ENCODE measurements around the gene DIP2C. TPM values are rescaled to one million over a fixed set of nuclear protein-coding genes. Genes with fewer than 3 reads are reported as not detected.
A peak's percentile ranks its signal among the peaks of the same experiment; 100 is the strongest.
"Not testable (repeated sequence)": the region's sequence is repeated elsewhere in the genome, so short reads cannot be mapped to it uniquely, and the experiment has no call there.

The DIP2C gene
- total RNA-seq, 1 experiment from 2014 or later: 5.0 TPM

- Histone ChIP-seq H3K27me3 (no peaks in the 10 kb centered on the region), H3K4me3 (peak overlapping the region; percentile 85), H3K36me3 (no peaks in the 10 kb centered on the region), H3K9me3 (replicated peaks) (no peaks in the 10 kb centered on the region), H3K27ac (peak overlapping the region; percentile 18; the same call in 1 of the 2 replicates), H3K4me1 (peaks cover 5% of the 10 kb centered on the region; the same call in 1 of the 2 replicates)
- DNase-seq: peak; percentile 40
These were observed 952 bp downstream of the DIP2C start for GRCh38 chr10:688312-689120.

DNA sequence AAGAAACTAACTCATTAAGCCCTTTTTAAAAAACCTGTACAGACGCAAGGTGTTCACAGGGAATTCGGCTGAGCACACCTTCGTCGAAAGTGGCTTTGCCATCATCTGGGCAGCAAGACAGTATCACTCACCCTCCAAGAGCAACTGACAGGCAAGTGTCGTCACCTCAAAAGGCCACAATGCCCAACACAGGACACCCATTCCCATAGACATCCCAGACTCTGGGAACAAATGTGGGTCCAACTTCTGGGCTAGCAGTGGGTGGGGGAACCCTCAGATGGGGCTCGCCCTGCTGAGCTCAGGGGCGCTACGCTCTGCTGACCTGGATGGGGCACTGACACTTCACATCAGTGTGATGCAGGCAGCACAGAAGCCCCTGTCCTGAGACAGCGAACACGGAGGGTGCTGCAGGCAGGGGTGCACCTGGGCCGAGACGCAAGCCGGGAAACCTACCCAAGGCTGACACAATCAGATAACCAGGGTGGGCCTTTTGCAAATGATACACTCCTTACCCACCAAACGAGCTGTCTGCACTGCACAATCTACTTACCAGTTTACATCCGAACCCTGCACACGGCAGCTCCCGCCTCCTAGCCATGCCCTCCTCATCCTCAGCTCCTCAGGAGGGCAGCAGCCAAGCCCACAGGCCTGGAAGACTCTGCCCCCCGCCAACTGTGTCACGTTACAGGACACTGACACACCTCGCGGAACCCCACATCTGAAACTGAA is 1.7 kb downstream of the DIP2C start:
- no peak overlapping the region for H3K27ac ChIP-seq

DNA sequence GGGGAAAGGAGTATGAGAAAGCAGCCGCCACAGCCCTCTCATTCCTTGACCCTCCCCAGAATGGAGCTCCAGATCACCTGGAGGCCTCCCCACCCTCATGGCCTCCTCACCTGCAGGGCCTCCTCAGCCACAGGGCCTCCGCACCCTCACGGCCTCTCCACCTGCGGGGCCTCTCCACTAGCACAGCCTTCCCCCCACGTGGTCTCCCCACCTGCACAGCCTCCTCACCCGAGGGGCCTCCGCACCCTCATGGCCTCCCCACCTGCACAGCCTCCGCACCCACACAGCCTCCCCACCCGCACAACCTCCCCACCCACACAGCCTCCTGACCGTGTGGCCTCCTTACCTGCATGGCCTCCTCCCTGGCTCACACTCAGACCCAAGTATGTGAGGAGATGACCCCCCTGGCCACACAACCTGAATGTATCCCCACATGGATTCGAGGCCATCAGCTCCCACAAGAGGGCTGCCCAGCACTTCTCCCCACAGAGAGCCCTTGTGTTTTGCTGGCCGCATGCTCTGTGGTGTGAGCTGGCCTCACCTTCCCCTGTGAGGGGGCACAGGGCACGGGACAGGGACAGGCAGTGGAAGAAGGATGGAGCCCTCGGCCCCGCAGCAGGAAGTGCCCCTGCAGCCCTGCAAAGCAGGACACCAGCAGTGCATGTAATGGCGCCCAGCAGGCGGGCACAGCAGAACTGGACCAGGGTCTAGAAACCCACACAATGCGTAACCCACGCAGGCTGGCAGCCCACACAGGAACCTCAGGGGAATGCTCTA is 3.1 kb downstream of the DIP2C start:
- Histone ChIP-seq H3K36me3 (no peaks in the 10 kb centered on the region), H3K4me3 (no peak overlapping the region), H3K4me1 (no peaks in the 10 kb centered on the region), H3K27me3 (no peaks in the 10 kb centered on the region), H3K27ac (no peak overlapping the region), H3K9me3 (replicated peaks) (no peaks in the 10 kb centered on the region)
- DNase-seq: no peak

More for the DNA sequence above, 1.7 kb downstream of the DIP2C start:
- no peak for DNase-seq
- Histone ChIP-seq H3K9me3 (replicated peaks) (no peaks in the 10 kb centered on the region), H3K4me1 (peaks cover 1% of the 10 kb centered on the region; the same call in 1 of the 2 replicates), H3K36me3 (no peaks in the 10 kb centered on the region), H3K4me3 (no peak overlapping the region; the same call in 1 of the 2 replicates), H3K27me3 (no peaks in the 10 kb centered on the region)

DNA sequence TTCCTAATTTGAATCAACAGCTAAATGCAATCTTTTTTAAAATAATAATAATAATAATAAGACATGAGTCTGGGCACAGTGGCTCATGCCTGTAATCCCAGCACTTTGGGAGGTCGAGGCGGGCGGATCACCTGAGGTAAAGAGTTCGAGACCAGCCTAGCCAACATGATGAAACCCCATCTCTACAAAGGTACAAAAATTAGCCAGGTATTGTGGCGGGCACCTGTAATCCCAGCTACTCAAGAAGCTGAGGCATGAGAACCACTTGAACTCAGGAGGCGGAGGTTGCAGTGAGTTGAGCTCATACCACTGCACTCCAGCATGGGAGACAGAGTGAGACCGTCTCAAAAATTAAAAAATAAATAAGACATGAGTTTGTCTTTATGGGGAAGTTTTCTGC is 3.9 kb downstream of the DIP2C start:
- no peak overlapping the region for H3K4me3 ChIP-seq
- DNase-seq: no peak
- H3K9me3 ChIP-seq (replicated peaks): no peaks in the 10 kb centered on the region
- no peaks in the 10 kb centered on the region for H3K36me3 ChIP-seq
- H3K27me3 ChIP-seq: no peaks in the 10 kb centered on the region
- no peak overlapping the region for H3K27ac ChIP-seq
- no peaks in the 10 kb centered on the region for H3K4me1 ChIP-seq

GRCh38 chr10:683448-684071 is 5.9 kb downstream of the DIP2C start:
- H3K27me3 ChIP-seq: no peaks in the 10 kb centered on the region
- H3K4me3 ChIP-seq: no peak overlapping the region
- H3K27ac ChIP-seq: no peak overlapping the region
- DNase-seq: no peak
- H3K4me1 ChIP-seq: no peaks in the 10 kb centered on the region
- no peaks in the 10 kb centered on the region for H3K9me3 ChIP-seq (replicated peaks)
- H3K36me3 ChIP-seq: no peaks in the 10 kb centered on the region

- H3K9me3 ChIP-seq (replicated peaks): no peaks in the 10 kb centered on the region
- no peaks in the 10 kb centered on the region for H3K36me3 ChIP-seq
- H3K4me3 ChIP-seq: no peak overlapping the region
- no peak overlapping the region for H3K27ac ChIP-seq
- no peak for DNase-seq
- no peaks in the 10 kb centered on the region for H3K27me3 ChIP-seq
- H3K4me1 ChIP-seq: no peaks in the 10 kb centered on the region
These were observed 6.5 kb downstream of the DIP2C start for GRCh38 chr10:682931-683447.

DNA sequence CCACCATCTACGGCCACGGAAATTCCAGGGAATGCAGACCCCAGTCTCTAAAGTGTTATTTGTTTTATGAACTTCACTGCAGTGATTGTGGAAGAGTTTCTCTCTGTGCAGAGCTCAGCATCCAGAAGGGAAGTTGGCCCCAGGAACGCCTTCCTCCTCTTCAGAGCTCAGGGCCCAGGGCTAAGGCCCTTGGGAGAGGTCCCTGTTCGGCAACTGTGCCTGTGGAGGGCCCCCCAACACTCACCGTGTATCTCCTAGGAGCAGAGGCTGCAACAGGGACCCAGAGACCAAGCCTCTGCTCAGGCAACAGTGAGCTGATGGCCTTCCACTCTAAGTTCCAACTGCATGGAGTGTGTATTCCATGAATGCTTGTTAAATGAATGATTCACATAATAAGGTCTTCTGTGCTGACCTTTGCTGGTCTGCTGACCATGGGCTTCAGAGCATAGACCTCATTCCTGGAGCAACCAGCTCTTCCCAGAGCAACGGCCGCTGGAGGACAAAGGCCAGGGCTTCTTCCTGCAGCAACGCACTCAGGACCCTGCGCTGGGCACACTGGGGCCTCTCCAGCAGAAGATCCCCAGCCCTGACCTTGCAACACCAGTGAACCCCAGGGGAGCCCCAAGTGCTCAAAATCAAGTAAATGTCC is 7.7 kb downstream of the DIP2C start:
- no peak overlapping the region for H3K27ac ChIP-seq

DNA sequence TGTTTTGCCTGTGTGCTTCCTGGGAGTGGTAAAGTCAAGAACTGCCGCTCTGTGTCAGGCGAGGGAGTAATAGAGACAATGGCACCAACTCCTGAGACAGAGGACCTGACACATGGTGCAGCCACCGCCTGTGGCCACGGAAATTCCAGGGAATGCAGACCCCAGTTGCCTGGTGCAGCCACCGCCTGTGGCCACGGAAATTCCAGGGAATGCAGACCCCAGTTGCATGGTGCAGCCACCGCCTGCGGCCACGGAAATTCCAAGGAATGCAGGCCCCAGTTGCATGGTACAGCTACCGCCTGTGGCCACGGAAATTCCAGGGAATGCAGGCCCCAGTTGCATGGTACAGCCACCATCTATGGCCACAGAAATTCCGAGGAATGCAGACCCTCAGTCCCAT is 8.7 kb downstream of the DIP2C start:
- Histone ChIP-seq H3K4me3 (no peak overlapping the region), H3K27ac (no peak overlapping the region), H3K36me3 (no peaks in the 10 kb centered on the region), H3K4me1 (no peaks in the 10 kb centered on the region), H3K9me3 (replicated peaks) (no peaks in the 10 kb centered on the region), H3K27me3 (no peaks in the 10 kb centered on the region)
- no peak for DNase-seq

More for the DNA sequence above, 7.7 kb downstream of the DIP2C start:
- no peak for DNase-seq
- Histone ChIP-seq H3K4me3 (no peak overlapping the region), H3K4me1 (no peaks in the 10 kb centered on the region), H3K36me3 (no peaks in the 10 kb centered on the region), H3K27me3 (no peaks in the 10 kb centered on the region), H3K9me3 (replicated peaks) (no peaks in the 10 kb centered on the region)

DNA sequence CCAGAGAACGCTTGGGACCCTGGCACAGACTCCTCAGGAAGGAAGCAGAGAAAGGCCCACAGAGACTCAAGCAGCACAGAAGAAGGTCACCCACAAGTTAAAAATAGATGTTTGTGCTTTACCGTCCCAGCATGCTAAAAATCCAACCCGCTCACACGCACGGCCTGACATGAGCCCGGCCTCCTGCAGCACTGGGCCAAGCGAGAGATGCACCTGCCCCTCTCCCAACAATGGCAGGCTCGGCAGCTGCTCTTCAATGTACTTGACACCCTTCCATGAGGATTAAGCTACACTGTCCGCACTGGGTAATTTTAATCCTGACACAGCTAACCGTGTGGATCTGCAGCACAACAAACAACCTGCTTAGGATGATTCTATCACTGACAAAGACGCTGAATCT is 9.3 kb downstream of the DIP2C start:
- no peaks in the 10 kb centered on the region for H3K36me3 ChIP-seq
- no peaks in the 10 kb centered on the region for H3K9me3 ChIP-seq (replicated peaks)
- H3K4me3 ChIP-seq: no peak overlapping the region
- no peak for DNase-seq
- H3K27ac ChIP-seq: no peak overlapping the region
- H3K4me1 ChIP-seq: no peaks in the 10 kb centered on the region
- no peaks in the 10 kb centered on the region for H3K27me3 ChIP-seq

GRCh38 chr10:679556-679955 is 9.9 kb downstream of the DIP2C start:
- H3K27ac ChIP-seq: no peak overlapping the region

DNA sequence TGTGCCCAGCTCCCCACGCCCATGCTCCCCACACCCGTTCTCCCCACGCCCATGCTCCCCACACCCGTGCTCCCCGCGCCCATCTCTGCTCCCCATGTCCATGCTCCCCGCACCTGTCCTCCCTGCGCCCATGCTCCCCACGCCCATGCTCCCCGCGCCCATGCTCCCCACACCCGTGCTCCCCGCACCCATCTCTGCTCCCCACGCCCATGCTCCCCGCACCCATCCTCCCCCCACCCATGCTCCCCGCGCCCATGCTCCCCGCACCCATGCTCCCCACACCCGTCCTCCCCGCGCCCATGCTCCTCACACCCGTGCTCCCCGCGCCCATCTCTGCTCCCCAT is 10.8 kb downstream of the DIP2C start:
- not testable (repeated sequence) for H3K27ac ChIP-seq; H3K36me3 ChIP-seq; H3K27me3 ChIP-seq; H3K4me3 ChIP-seq; H3K9me3 ChIP-seq (replicated peaks); H3K4me1 ChIP-seq; DNase-seq

More at GRCh38 chr10:679556-679955, 9.9 kb downstream of the DIP2C start:
- no peak for DNase-seq
- Histone ChIP-seq H3K27me3 (no peaks in the 10 kb centered on the region), H3K4me1 (no peaks in the 10 kb centered on the region), H3K9me3 (replicated peaks) (no peaks in the 10 kb centered on the region), H3K4me3 (no peak overlapping the region), H3K36me3 (no peaks in the 10 kb centered on the region)

DNA sequence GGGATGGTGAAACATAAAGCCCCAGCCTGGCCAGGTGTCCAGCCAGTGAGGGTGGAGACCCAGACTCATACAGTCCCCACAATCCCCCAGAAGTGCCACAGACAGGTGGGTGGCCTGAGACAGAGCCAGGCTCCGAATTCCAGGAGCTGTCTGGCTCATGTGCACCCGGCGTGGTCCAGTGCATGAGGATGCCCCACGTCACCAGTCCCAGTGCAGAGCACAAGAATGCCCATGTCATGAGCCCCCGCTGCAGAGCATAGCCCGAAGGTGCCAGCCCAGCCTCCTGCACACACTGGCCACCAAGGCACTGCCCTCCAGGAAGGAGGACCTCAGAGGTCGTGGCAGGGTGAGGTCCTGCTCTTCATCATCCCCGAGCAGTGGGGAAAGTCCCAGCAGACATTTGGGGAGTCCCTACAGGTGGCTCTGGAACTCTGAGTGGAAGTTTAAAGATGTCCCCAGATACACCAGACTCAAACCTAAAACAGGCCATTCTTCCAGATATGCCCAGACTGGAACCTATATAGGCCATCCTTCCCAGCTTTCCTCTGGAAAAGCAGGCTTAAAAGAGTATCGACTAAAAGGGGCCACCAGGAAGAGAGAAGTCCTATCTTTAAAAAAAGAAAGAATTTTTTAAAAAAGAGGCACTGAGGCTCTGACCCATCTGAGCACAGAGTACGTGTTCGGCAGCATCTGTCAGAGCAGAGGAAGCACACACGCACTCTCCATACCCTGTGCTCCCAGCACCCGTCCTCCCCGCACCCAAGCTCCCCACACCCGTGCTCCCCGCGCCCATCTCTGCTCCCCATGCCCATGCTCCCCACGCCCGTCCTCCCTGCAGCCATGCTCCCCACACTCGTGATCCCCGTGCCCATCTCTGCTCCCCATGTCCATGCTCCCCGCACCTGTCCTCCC is 11.5 kb downstream of the DIP2C start:
- no peak for DNase-seq
- Histone ChIP-seq H3K4me3 (no peak overlapping the region), H3K4me1 (no peaks in the 10 kb centered on the region)

DNA sequence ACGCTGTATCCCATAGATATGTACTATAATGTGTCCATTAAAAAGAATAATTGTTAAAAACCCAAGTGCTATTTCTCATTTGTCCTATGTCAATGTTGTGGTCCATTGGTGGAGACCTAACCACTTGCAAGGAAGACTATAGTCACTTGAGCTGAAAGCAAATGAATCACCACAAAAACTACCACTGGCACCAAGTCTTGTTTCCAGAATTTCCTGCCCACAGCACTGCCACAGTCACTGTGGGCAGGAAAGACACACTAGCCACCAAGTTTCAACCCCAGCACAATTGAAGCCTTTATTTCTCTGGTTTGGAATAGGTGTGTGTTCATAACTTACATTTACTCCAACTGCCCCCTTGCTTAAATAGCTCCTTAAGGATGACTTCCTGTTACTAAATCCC is 12.4 kb downstream of the DIP2C start:
- DNase-seq: no peak

More for the DNA sequence above, 11.5 kb downstream of the DIP2C start:
- Histone ChIP-seq H3K9me3 (replicated peaks) (no peaks in the 10 kb centered on the region), H3K27ac (no peak overlapping the region), H3K36me3 (no peaks in the 10 kb centered on the region), H3K27me3 (no peaks in the 10 kb centered on the region)

More for the DNA sequence above, 12.4 kb downstream of the DIP2C start:
- H3K27me3 ChIP-seq: no peaks in the 10 kb centered on the region
- H3K4me1 ChIP-seq: no peaks in the 10 kb centered on the region
- no peak overlapping the region for H3K4me3 ChIP-seq
- no peaks in the 10 kb centered on the region for H3K36me3 ChIP-seq
- no peaks in the 10 kb centered on the region for H3K9me3 ChIP-seq (replicated peaks)
- no peak overlapping the region for H3K27ac ChIP-seq

All from SJCRH30 (cell line).